ENCODE results near the gene EXOC4.

Gene EXOC4

DNA sequence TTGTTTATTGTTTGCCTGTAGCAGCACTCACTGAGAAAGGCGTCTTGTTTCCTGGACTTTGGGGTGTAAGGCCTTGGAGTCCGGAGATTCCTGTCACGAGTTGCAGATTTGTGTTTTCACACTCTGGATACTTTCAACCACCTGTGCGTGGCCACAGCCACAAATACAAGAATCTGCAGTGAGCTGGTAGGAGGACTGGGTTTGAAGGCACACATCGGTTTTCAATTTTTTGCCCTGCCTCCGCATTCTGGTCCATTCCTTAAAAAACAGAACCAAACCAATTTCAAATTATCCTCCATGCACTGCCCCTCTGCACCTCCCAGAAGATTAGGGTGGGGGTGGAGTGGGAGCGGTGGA is 619 bp downstream of the EXOC4 start (continued):
- TF ChIP-seq, protein P1, sequence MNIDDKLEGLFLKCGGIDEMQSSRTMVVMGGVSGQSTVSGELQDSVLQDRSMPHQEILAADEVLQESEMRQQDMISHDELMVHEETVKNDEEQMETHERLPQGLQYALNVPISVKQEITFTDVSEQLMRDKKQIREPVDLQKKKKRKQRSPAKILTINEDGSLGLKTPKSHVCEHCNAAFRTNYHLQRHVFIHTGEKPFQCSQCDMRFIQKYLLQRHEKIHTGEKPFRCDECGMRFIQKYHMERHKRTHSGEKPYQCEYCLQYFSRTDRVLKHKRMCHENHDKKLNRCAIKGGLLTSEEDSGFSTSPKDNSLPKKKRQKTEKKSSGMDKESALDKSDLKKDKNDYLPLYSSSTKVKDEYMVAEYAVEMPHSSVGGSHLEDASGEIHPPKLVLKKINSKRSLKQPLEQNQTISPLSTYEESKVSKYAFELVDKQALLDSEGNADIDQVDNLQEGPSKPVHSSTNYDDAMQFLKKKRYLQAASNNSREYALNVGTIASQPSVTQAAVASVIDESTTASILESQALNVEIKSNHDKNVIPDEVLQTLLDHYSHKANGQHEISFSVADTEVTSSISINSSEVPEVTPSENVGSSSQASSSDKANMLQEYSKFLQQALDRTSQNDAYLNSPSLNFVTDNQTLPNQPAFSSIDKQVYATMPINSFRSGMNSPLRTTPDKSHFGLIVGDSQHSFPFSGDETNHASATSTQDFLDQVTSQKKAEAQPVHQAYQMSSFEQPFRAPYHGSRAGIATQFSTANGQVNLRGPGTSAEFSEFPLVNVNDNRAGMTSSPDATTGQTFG (tag by site-specific recombination; IDR thresholded peaks at IDR 0.05; ENCODE audit: borderline replicate concordance): no peak
- TF ChIP-seq ZNF701 (tag by site-specific recombination; IDR thresholded peaks at IDR 0.05) (no peak), ZNF302 (tag by site-specific recombination; IDR thresholded peaks at IDR 0.05; ENCODE audit: low read depth) (no peak), ZSCAN23 (tag by site-specific recombination; IDR thresholded peaks at IDR 0.05) (no peak), ZNF394 (tag by site-specific recombination; IDR thresholded peaks at IDR 0.05; ENCODE audit: borderline replicate concordance) (no peak), ZNF239 (tag by site-specific recombination; IDR thresholded peaks at IDR 0.05) (no peak), ZNF843 (tag by site-specific recombination; IDR thresholded peaks at IDR 0.05) (no peak), ZNF558 (tag by site-specific recombination; IDR thresholded peaks at IDR 0.05) (no peak), IKZF3 (tag by site-specific recombination; IDR thresholded peaks at IDR 0.05) (no peak), ZNF2 (tag by site-specific recombination; IDR thresholded peaks at IDR 0.05) (no peak), ZNF777 (tag by site-specific recombination; IDR thresholded peaks at IDR 0.05; ENCODE audit: borderline replicate concordance) (no peak), ZNF658 (tag by site-specific recombination; IDR thresholded peaks at IDR 0.05) (no peak), SCRT2 (tag by site-specific recombination; IDR thresholded peaks at IDR 0.05) (peak; percentile 81), ZNF791 (tag by site-specific recombination; IDR thresholded peaks at IDR 0.05) (no peak), ZNF23 (tag by site-specific recombination; IDR thresholded peaks at IDR 0.05; ENCODE audit: borderline replicate concordance) (no peak), ZNF350 (tag by site-specific recombination; IDR thresholded peaks at IDR 0.05) (no peak)
- TF ChIP-seq, protein P2, sequence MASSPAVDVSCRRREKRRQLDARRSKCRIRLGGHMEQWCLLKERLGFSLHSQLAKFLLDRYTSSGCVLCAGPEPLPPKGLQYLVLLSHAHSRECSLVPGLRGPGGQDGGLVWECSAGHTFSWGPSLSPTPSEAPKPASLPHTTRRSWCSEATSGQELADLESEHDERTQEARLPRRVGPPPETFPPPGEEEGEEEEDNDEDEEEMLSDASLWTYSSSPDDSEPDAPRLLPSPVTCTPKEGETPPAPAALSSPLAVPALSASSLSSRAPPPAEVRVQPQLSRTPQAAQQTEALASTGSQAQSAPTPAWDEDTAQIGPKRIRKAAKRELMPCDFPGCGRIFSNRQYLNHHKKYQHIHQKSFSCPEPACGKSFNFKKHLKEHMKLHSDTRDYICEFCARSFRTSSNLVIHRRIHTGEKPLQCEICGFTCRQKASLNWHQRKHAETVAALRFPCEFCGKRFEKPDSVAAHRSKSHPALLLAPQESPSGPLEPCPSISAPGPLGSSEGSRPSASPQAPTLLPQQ (tag by site-specific recombination; IDR thresholded peaks at IDR 0.05): no peak
- TF ChIP-seq, protein P3, sequence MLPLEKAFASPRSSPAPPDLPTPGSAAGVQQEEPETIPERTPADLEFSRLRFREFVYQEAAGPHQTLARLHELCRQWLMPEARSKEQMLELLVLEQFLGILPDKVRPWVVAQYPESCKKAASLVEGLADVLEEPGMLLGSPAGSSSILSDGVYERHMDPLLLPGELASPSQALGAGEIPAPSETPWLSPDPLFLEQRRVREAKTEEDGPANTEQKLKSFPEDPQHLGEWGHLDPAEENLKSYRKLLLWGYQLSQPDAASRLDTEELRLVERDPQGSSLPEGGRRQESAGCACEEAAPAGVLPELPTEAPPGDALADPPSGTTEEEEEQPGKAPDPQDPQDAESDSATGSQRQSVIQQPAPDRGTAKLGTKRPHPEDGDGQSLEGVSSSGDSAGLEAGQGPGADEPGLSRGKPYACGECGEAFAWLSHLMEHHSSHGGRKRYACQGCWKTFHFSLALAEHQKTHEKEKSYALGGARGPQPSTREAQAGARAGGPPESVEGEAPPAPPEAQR (tag by site-specific recombination; IDR thresholded peaks at IDR 0.05): no peak

DNA sequence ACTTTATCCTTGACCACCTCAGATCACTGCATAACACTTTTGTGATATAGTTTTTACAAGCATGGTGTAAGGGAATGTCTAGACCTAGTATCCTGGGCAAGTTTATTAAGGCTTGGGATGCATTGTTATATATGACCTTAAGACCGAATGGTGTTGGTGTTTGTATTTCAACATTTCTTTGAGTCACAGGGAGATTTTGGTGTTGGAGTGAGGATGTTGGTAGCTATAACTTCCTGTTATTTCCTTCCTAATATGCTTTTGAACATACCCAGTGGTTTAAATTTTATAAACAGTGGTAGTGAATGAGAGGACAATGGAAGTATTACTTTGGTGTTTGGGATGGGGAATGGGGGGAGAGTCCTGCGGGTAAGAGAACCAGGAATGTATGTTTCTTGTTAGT is 2.6 kb downstream of the EXOC4 start:
- Histone ChIP-seq H3K4me3 (ENCODE audit: low read depth, low read length) (no peak overlapping the region), H3K36me3 (ENCODE audit: control insufficient read depth in 2 of 2, insufficient read depth in 1 of 2, low read length in 2 of 2) (no peaks in the 10 kb centered on the region), H3K27ac (ENCODE audit: extremely low read depth, low read depth, low read length) (no peak overlapping the region), H3K9me3 (ENCODE audit: control insufficient read depth, insufficient read depth, low read depth, low read length) (no peaks in the 10 kb centered on the region), H3K4me1 (ENCODE audit: control insufficient read depth, insufficient read depth, low read length) (0 out of 2 replicates have a peak, but pooled peaks cover 3% of the 10 kb centered on the region)
- TF ChIP-seq ZNF155 (tag by site-specific recombination; IDR thresholded peaks at IDR 0.05): no peak
- TF ChIP-seq ZNF792 (tag by site-specific recombination; IDR thresholded peaks at IDR 0.05): no peak
- TF ChIP-seq IKZF3 (tag by site-specific recombination; IDR thresholded peaks at IDR 0.05): no peak
- TF ChIP-seq ZBTB1 (tag by site-specific recombination; IDR thresholded peaks at IDR 0.05): no peak
- no peak for TF ChIP-seq ZNF16 (tag by site-specific recombination; IDR thresholded peaks at IDR 0.05; ENCODE audit: low read depth)
- no peak for TF ChIP-seq ZNF707 (tag by site-specific recombination; IDR thresholded peaks at IDR 0.05)
- no peak for TF ChIP-seq ZNF404 (tag by site-specific recombination; IDR thresholded peaks at IDR 0.05)
- TF ChIP-seq SALL2 (tag by site-specific recombination; IDR thresholded peaks at IDR 0.05; ENCODE audit: borderline replicate concordance): no peak
- TF ChIP-seq SETDB1 (IDR thresholded peaks at IDR 0.05; ENCODE audit: insufficient read length, low read length): no peak
- TF ChIP-seq ZNF341 (tag by site-specific recombination; IDR thresholded peaks at IDR 0.05; ENCODE audit: low read depth): no peak
- no peak for TF ChIP-seq ZNF211 (tag by site-specific recombination; IDR thresholded peaks at IDR 0.05; ENCODE audit: low read depth)
- no peak for TF ChIP-seq KLF16 (tag by site-specific recombination; IDR thresholded peaks at IDR 0.05)
- TF ChIP-seq MZF1 (tag by site-specific recombination; IDR thresholded peaks at IDR 0.05; ENCODE audit: borderline replicate concordance): no peak
- TF ChIP-seq ZNF837 (tag by site-specific recombination; IDR thresholded peaks at IDR 0.05): no peak
- TF ChIP-seq ZNF10 (tag by site-specific recombination; IDR thresholded peaks at IDR 0.05): no peak
- TF ChIP-seq ZNF133 (tag by site-specific recombination; IDR thresholded peaks at IDR 0.05): no peak
- no peak for TF ChIP-seq BCL11A (tag by site-specific recombination; IDR thresholded peaks at IDR 0.05; ENCODE audit: low read depth)
- TF ChIP-seq ZNF157 (tag by site-specific recombination; IDR thresholded peaks at IDR 0.05): no peak
- POLR2A ChIA-PET: no interaction called here
- CTCF ChIA-PET: no interaction called here
